Measurements from ENCODE around the gene NAA11.

NAA11 gene

DNA sequence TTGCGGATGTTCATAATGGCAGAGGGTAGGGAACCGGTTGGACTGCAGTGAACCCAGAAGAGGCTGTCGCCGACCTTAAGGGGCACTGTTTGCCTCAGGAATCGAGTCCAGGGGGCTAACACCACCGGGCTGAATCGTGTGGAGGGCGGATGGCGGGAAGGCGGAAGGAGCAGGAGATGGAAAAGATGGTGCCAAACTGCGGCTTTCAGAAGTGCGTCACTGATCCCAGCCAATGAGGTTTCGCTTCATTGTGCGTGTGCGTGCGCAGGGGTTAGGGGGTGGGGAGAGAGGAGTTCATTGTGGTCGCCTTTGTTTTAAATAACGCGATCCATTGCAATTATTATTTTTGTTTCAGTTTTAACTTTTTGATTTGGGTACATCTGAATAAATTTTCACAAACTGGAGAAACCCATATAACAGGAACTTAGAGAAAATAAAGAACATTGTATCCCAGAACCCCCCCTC, at the start of gene NAA11:
TSS of gene NAA11 (minus strand) at position 198 of the 465 bp plus-strand sequence. CDS start at position 14, 184 bp downstream.
- DNase-seq = no peak

DNA sequence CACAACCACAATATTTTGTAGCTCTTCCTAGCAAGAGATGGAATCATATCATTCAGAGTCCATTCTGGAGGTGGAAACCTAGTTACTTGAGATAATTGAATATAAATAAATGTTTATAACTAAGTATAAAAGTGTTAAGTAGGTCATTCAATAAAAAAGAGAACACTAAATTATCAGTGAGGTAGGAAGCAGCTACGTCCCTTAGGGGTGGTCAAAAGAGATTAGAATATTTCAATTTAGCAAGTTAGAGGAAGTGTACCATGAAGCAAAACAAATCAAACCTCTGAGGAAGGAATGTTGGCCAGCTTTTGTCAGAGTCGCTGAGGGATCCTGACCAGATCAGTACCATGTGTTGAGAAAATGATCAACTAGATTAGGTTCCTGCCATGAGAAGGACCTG, 44.2 kb upstream of the NAA11 start:
- DNase-seq = no peak

DNA sequence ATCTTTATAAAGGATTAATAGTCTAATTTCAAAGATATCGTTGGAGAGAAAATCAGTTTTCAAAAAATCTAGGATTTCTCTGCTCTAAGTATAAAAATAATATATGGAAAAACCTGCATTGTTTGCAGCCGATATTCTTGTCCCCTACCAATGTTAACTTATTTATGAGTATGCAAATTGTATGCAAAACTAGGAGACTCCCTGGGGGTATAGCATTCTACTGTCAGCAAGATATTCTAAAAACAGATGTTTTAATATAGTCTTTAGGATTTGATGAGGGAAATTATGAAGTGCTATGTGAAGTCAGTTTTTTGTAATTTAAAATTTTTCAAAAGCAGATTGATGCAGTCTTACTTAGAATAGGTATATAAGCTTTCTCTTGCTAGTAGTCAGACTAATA, 41.2 kb upstream of the NAA11 start:
- no peak for DNase-seq

DNA sequence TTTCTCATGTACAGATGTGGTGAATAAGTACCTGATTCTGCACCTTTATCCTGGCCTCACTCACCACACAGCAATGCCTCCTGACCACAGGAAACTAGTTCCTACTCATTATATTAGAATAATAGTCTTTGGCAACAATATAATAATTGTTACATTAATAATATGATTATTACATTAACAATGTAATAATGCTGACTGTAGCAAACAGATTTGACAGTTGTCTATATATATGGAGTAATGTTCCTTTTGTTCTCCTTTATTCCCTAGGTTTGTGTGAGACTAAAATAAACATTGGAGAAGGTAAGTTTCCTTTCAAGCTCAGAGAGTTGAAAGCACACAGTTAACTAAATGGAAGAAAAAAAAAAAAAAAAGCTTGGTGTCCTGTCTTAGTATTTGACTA, 40.6 kb upstream of the NAA11 start:
- peak in 1 of 3 experiments; percentile 69 for DNase-seq

DNA sequence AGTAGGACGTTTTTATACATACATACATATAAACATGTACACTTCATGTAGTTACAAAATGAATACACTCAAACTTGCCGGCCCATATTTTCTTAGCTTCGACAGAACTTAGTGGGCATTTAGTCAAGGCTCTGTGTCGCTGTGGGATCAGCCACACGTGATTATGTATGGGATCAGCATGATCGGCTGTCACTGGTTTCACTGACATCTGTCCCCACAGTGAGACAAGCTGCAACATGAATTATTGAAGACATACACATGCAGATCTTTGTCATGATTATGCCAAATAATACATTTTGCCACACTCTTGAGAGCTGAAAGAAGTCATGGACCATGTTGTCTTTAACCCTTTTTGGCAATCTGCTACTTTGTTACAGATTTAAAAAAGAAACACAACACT, 38.2 kb upstream of the NAA11 start:
- DNase-seq = no peak

DNA sequence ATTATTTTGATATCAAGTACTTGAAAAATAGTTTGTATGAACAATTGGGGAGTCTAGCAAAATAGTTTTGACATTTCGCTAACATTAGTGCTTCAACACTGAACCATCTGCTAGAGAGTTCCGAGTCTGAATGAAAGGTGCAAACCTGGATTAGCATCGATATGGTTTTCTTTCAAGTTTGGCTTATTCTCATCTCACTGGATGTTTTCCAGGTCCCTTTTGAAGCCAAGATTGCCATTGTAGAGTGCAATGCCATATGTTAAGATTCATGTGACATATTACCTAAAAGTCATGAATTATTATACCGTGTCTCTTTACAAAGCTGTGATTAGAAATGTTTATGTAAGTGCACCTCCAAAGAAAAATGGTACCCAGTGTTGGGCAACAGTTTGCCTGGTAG, 36.8 kb upstream of the NAA11 start:
- DNase-seq = no peak

DNA sequence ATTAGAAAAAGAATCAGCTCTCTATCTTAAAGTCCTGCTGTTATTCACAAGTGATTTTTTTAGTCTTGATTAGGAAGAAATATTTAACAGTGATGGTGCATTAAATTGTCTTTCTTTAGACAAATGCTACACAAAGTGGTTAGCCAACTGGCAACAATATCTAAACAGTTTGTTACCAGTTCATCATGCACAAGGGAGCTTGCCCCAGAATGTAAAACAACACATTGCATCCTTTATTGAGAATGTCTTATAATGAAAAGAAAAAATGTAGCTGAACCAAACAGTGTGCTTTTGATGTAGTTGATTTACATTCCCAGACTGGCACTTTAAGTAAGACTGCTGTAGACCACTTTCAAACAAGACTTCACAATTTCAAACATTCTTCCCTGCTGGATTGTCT, 34.1 kb upstream of the NAA11 start:
- DNase-seq = no peak

DNA sequence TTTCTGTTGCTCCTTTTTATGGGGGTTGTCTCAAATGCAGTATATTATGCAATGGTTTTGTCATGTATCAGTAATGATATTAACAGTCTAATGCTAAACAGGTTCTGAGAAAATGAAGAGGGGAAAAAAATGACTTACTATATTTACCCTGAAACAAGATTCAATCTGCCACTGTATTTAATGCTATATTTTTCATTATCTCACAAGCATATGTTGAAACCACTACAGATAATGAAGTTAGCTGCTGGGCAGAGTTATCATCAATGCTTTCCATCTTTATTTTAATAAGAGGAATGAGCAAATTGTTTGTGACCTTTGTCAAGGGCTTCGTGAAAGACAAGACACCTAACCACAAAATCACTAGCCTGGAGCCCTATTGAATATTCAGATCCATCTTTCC, 32.6 kb upstream of the NAA11 start:
- DNase-seq = no peak

DNA sequence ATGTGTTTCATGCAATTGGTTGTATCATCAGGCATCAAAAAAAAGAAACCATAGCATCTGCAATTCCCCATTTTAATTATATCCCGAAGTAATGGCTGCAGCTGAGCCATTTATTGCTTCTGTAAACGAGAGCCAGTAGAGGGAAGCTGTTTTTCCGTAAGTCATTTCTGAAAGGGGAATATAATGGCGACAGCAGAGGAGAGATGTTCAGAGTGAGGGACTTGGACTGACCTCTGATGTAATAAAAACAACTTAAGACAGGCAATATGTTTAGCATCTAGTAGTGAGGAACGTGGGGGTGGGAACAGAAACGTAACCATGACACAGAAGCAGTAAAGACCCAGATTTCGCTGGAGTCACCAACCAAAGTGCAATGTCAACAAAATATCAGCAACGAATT, 31.5 kb upstream of the NAA11 start:
- DNase-seq = peak in 1 of 3 experiments; percentile 9

DNA sequence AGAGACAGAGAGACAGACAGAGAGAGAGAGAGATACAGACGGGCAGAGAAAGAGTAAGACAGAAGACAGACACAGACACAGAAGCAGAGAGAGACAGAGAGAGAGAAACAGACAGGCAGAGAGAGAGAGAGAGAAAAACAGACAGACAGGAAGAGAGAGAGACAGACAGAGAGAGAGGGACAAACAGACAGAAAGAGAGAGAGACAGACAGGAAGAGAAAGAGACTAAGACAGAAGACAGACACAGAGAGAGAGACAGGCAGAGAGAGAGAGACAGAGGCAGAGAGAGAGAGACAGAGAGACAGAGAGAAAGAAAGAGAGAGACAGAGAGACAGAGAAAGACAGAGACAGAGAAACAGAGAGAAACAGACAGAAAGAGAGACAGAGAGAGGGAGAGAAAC, 27.2 kb upstream of the NAA11 start:
- DNase-seq = no peak

DNA sequence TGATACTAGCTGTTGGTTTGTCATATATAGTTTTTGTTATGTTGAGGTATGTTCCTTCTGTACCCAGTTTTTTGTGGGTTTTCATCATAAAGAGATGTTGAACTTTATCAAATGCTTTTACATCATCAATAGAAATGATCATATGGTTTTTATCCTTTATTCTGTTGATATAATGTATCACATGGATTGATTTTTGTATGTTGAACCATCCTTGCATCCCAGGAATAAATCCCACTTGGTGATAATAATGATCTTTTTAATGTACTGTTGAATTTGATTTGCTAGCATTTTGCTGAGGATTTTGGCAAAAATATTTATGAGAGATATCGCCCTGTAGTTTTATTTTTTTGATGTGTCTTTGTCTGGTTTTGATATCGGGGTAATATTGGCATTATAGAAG, 22.5 kb upstream of the NAA11 start:
- no peak for DNase-seq

DNA sequence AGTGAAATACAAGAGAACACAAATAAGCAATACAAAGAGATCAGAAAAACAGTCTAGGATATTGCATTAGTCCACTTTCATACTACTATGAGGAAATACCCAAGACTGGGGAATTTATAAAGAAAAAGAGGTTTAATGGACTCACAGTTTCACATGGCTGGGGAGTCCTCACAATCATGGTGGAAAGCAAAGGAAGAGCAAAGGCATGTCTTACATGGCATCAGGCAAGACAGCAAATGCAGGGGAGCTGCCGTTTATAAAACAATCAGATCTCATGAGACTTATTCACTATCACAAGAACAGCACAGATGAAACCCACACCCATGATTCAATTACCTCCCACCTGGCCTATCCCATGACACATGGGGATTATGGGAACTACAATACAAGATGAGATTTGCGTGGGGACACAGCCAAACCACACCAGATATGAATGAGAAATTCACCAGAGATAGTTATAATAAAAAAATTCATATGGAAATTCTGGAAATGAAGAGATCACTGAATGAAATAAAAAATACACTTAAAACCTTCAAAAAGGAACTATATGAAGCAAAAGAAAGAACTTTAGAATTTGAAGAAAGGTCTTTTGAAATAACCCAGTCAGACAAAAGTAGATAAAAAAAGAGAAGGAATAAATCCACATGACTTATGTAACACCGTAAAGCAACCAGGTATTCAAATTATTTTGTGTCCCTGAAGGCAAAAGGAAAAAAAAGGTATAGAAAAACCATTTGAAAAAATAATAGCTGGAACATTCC, 16.2 kb upstream of the NAA11 start:
- DNase-seq = no peak

DNA sequence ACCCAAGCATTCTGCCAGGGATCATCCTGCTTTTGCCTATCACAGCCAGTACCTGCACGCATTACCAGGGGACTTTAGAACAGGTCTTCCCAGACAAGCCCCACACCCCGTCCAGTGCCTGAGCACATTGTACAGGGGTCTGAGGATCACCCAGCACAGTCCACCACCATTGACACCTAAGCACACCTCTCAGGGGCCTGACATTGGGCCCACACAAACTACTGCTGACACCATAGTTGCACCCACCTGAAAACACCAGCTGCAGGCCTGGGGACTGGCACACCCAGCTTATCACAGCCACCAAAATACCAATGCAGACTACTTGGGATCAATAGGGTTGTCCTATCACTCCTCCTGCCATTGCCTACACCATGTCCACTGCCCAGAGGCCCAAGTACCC, 14.7 kb upstream of the NAA11 start:
- no peak for DNase-seq

DNA sequence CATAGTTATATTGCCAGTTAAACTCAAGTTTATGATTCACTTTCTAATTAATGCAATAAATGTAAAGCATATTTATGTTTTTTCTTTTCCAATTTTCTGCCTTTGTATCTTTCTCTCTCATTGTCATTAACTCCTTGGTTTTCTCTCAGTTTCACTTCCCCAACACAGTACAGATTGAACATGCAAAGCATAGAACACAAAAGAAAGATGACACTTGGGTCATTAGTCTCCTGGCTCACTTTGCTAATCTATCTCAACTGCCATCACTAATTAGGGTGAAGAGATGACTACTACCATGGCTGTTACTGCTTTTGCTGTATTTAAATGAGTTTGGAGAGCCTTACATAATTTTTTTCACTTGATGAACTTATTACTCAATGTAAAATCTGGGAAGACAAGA, 12.3 kb upstream of the NAA11 start:
- DNase-seq = peak in 1 of 3 experiments; percentile 5

DNA sequence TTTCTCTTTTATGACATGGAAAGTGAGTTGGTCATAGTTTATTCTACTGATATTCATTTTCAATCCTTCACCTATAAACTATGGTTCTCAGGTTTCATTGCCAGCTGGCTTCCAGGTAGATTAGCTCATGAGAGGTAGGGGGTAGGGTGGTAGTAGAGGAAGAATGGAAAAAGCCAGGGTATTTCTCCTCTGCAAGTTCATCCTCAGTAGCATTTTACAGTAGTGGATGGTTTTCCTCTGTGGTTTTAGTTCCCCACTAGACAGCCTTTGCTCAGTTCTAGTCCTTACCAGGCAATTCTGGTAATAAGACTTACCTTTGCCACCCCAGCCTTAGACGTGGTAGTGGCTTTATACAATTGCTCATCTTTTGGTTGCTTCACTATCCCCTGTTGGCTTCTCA, 8.9 kb upstream of the NAA11 start:
- DNase-seq = peak in 2 of 3 experiments; percentile 15 to 39

DNA sequence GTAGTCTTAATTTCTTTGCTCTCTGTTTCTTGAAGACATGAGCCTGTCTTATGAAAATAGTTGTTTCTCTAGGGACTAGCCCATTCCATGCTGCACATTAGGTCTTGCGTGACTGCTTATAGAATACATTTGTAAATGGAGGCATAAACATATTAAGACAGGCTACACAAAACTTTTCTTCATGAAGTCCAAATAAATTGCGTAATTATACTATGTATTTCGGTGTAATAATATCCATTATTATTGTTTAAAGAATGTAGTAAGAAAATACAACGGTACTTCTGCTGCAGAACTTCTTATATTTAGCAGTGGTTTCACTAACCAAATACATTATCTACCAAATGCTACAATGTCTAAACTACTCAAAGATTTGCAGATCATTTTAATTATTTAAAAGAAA, 8.5 kb upstream of the NAA11 start:
- DNase-seq = no peak

DNA sequence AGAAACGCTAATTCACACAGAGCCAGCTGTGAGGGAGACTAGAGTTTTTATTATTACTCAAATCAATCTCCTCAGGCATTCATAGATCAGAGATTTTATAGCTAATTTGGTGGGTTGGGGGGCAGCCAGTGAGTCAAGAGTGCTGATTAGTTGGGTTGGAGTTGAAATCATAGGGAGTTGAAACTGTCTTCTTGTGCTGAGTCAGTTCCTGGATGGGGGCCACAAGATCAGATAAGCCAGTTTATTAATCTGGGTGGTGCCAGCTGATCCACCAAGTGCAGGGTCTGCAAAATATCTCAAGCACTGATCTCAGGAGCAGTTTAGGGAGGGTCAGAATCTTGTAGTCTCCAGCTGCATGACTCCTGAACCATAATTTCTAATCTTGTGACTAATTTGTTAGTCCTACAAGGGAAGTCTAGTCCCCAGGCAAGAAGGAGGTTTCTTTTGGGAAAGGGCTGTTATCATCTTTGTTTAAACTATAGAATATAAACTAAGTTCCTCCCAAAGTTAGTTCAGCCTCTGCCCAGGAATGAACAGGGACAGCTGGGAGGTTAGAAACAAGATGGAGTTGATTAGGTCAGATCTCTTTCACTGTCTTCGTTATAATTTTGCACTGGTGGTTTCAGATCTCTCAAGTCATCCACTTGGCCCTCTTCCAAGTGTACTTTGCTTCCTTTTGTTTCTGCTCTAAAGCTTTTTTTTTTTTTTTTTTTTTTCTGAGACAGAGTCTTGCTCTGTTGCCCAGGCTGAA, 5.4 kb upstream of the NAA11 start:
- DNase-seq = peak in 1 of 3 experiments; percentile 4

DNA sequence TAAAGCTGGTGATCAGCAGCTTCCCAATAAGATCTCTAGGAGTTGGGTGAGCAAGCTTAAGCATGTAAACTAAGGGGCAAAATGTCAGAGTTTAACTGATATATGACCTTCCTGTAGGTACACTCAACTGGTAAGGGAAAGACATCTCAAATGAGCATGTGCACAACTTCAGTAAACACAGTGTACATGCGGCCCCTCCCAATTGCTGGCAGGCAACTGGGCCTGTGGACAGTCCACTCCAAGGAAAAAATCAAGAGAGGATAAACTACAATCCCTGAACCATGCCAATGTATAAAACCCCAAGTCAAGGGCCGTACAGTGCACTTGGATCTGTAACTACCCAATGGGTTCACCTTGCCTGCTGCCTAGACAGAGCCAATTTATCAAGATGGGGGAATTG, 4.9 kb upstream of the NAA11 start:
- DNase-seq = peak in 1 of 3 experiments; percentile 54

DNA sequence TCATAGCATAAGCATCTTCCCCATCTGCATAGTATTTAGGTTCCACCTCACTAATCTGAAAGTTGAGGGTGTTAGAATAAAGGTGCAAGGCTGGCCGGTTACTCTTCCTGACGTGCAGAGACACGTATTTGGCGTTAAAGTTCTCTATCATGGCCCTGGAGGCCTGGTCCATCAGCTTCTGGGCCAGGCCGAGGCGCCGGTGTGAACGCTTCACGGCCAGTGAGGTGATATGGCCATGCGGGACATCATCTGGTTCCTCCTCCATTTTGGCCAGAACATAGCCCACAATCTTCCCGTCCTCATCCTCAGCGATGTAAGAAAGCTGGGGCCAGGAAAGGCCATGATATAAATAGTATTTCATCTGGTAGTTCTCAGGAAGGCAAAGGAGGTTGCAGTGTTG, 425 bp downstream of the NAA11 start:
- DNase-seq = no peak

DNA sequence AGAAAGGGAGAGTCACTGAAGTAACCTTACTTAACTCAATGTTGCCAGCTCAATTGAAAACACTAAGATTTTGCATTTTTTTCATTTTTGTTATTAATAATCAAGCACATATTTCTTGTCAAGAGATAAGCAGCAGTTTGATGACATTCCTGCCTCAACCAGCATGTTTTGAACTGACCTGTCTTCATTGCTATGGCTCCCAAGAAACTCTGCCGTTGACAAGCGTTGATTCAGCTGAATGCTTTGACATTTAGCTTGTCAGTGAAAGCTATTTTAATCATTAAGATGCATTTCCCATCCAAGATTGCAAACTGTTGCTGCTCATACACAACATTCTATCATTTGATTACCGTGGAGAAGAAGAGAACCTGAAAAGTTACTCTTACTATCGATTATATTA, 5.9 kb downstream of the NAA11 start:
- DNase-seq = no peak

DNA sequence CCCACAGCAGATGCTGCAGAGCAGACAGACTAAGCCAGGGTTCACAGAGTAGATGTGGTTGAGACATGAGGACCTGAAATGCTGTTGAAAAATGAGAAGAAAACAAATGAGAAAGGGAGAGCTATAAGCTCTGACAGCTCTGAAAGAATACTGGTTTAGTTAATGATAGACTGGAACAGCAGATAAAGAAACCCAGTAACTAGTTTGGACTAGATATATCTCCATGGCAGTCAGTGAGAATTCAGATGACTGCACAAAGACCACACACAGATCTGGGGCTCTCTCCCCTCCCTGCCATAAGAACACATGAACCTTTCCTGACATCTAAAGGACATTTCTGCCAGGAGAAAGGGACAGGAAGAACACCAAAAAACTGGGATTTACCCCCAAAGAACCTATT, 8.2 kb downstream of the NAA11 start:
- peak in 1 of 3 experiments; percentile 51 for DNase-seq

DNA sequence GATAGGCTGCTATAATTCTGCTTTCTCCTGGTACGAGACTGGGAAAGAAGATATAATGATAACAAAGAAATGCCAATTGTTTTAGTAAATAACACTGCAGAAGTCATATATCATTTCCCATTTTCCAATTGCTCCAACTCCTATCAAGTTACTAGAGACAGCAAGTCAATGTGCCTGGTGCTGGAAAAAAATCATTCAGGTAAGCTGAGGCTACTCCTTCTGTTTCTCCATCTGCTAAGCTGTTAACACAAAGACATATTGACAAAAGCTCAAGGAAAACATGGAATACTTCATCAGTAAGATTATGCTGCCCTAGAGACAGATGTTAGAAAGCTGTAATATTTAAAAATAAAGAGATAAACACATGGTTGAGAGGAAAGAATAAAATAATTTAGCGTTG, 10.0 kb downstream of the NAA11 start:
- DNase-seq = no peak

DNA sequence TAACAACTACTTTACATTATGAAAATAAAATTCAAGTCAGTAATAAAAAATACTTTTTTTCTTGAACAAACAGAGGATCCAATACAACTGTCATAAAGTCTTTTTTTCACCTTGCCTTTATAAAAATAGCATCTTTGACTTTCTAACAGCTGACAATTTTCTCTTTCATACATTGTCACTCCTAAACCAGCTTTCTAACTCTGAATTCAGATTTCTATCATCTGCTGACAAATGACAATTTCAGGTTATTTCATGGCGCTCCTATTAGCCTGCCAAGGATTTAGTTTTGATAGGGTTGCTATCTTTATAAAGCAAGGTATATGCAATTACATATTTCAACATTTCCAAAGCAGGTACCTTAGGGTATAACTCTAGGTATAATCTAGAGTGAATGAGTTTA, 14.6 kb downstream of the NAA11 start:
- no peak for DNase-seq

DNA sequence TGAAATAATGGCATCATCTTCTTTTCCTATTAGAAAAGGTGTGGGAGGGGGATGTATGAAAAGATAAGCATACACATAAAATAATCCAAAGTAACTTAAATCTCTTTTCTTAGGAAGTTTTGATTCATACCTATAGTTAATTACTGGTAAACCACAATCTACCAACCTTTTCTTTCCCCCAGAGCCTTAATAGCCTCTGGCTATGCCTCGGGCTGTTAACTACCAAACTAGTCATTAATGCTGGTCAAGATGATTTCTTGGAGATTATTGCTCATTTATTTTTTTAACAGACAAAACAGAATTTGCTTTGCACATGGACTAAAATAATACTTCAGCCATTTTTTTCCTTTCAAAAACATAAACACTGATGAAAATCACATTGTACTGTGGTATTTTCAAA, 16.9 kb downstream of the NAA11 start:
- peak in 1 of 3 experiments; percentile 58 for DNase-seq

All from NCI-H1417 (cell line).